ENCODE measurements around the gene FOXQ1.

DNA sequence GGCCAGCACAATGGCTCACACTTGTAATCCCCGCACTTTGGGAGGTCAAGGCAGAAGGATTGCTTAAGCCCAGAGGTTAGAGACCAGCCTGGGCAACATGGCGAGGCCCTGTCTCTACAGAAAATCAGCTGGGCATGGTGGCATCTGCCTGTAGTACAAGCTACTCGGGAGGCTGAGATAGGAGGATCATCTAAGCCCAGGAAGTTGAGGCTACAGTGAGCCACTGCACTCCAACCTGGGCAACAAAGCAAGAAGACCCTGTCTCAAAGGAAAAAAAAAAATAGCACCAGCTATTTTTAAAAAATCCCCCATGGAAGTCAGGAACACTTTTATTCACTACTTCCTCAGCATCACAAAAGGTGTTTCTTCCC, 45.2 kb upstream of the FOXQ1 start:
- TF ChIP-seq, protein P1, sequence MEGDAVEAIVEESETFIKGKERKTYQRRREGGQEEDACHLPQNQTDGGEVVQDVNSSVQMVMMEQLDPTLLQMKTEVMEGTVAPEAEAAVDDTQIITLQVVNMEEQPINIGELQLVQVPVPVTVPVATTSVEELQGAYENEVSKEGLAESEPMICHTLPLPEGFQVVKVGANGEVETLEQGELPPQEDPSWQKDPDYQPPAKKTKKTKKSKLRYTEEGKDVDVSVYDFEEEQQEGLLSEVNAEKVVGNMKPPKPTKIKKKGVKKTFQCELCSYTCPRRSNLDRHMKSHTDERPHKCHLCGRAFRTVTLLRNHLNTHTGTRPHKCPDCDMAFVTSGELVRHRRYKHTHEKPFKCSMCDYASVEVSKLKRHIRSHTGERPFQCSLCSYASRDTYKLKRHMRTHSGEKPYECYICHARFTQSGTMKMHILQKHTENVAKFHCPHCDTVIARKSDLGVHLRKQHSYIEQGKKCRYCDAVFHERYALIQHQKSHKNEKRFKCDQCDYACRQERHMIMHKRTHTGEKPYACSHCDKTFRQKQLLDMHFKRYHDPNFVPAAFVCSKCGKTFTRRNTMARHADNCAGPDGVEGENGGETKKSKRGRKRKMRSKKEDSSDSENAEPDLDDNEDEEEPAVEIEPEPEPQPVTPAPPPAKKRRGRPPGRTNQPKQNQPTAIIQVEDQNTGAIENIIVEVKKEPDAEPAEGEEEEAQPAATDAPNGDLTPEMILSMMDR (IDR thresholded peaks at IDR 0.05 in 4 of 5, conservative IDR thresholded peaks at IDR 0.05 in 1 of 5) = no peak
- no peak for TF ChIP-seq POLR2A (IDR thresholded peaks at IDR 0.05)

All from gastrocnemius medialis (tissue), 4 donors.